ENCODE results near the gene MYBPC2.

DNA sequence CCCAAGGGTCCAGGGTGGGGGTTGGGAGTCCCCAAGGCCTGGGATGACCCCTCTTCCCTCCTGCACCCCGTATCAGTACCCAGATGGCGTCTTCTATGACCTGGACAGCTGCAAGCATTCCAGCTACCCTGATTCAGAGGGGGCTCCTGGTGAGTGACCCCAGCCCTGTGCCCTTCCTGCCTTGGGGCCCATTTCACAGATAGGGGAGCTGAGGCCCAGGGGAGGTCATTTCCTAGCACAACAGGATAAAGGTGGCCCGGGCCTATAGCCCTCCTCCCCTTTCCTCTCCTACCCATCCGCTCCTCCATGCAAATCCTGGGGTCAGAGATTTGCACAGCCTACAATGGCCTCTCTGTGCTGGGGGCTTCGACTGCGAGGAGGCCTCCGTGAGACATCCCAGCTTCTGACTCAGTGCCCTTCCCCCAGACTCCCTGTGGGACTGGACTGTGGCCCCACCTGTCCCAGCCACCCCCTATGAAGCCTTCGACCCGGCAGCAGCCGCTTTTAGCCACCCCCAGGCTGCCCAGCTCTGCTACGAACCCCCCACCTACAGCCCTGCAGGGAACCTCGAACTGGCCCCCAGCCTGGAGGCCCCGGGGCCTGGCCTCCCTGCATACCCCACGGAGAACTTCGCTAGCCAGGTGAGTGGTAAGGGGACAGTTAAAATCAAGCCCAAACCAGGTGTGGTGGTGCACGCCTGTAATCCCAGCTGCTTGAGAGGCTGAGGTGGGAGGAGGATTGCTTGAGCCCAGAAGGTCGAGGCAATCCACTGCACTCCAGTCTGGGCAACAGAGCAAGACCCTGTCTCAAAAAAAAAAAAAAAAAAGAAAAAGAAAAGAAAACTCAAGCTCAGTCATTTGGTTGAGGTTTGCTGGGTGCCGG lies 10.1 kb upstream of the MYBPC2 start:
- TF ChIP-seq, protein P1, sequence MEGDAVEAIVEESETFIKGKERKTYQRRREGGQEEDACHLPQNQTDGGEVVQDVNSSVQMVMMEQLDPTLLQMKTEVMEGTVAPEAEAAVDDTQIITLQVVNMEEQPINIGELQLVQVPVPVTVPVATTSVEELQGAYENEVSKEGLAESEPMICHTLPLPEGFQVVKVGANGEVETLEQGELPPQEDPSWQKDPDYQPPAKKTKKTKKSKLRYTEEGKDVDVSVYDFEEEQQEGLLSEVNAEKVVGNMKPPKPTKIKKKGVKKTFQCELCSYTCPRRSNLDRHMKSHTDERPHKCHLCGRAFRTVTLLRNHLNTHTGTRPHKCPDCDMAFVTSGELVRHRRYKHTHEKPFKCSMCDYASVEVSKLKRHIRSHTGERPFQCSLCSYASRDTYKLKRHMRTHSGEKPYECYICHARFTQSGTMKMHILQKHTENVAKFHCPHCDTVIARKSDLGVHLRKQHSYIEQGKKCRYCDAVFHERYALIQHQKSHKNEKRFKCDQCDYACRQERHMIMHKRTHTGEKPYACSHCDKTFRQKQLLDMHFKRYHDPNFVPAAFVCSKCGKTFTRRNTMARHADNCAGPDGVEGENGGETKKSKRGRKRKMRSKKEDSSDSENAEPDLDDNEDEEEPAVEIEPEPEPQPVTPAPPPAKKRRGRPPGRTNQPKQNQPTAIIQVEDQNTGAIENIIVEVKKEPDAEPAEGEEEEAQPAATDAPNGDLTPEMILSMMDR (IDR thresholded peaks at IDR 0.05; ENCODE audit: insufficient read depth, low read length, poor library complexity, severe bottlenecking) = no peak
- no peak for TF ChIP-seq EZH2phosphoT487 (conservative IDR thresholded peaks at IDR 0.05; ENCODE audit: low read length)
